ENCODE measurements around the gene PILRA. TPM values are rescaled to one million over a fixed set of nuclear protein-coding genes. Genes with fewer than 3 reads are reported as not detected.
A peak's percentile ranks its signal among the peaks of the same experiment; 100 is the strongest.
"Not testable (repeated sequence)": the region's sequence is repeated elsewhere in the genome, so short reads cannot be mapped to it uniquely, and the experiment has no call there.

Gene PILRA
- total RNA-seq: 6.1 to 7.3 TPM (median 6.7 TPM) in 3 replicates

DNA sequence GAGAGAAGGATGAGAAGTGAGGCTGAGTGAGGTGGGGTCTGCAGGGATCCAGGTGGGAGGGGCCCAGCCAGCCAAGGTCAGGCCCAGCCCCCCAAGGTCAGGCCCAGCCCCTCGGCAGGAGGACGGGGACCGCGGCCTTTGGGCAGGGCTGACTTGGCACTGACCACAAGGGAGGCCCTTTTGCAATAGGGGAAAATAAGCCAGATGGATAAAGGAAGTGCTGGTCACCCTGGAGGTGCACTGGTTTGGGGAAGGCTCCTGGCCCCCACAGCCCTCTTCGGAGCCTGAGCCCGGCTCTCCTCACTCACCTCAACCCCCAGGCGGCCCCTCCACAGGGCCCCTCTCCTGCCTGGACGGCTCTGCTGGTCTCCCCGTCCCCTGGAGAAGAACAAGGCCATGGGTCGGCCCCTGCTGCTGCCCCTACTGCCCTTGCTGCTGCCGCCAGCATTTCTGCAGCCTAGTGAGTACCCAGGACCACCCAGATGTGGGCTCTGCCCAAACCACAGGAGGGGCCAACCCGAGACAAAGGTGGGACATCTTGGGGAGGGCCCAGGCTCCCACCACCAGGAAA, at the start of gene PILRA:
Gene PILRA (plus strand): TSS at position 227 of the 571 bp plus-strand sequence. CDS start 170 bp downstream, at position 397.
- Mint-ChIP-seq H3K27ac (no peak within 1 kb of the TSS), H3K4me1 (peaks cover 14% of the 10 kb centered on the region), H3K9me3 (no peaks in the 10 kb centered on the region), H3K36me3 (peaks cover 1% of the 10 kb centered on the region), H3K4me3 (no peak within 1 kb of the TSS), H3K27me3 (ENCODE audit: low read depth) (no peaks in the 10 kb centered on the region)
- TF ChIP-seq CTCF (IDR thresholded peaks at IDR 0.05; ENCODE audit: unreplicated experiment): no peak
- DNase-seq (ENCODE audit: low spot score in 2 of 2, unreplicated experiment in 2 of 2): no peak

DNA sequence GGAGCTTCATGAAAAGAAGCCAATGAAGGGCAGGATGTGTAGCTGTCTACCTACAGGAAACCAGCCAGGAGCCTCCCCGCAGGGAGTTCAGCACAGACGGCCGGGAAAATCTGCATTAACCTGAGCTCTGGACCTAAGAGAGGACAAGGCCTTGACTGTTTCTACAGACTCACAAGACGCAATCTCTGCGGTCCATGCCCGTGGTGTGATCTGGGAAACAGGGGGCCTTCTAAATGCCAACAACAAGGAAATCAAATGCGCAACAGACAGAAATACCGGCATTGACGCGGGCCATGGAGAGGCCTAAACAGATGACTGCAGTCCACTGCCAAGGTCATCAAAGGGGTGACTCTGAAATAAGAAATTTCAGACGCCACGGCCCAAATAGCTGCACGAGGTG, 49.1 kb upstream of the PILRA start:
- not testable (repeated sequence) for H3K4me3 Mint-ChIP-seq; DNase-seq (ENCODE audit: low spot score in 2 of 2, unreplicated experiment in 2 of 2); H3K9me3 Mint-ChIP-seq; H3K27me3 Mint-ChIP-seq (ENCODE audit: low read depth); H3K27ac Mint-ChIP-seq; H3K4me1 Mint-ChIP-seq
- peaks cover 28% of the 10 kb centered on the region for H3K36me3 Mint-ChIP-seq

DNA sequence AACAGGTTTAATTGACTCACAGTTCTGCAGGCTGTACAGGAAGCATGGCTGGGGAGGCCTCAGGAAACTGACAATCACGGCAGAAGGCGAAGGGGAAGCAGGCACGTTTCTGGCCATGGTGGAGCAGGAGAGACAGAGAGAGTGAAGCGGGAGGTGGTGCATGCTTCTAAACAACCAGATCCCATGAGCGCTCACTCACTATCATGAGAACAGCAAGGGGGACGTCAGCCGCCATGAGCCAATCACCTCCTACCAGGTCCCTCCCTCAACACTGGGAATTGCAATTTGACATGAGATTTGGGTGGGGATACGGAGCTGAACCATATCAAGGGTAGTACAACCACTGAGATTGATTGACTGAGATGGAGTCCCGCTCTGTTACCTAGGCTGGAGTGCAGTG, 47.6 kb upstream of the PILRA start:
- DNase-seq (ENCODE audit: low spot score in 2 of 2, unreplicated experiment in 2 of 2); H3K4me1 Mint-ChIP-seq; H3K27me3 Mint-ChIP-seq (ENCODE audit: low read depth); H3K27ac Mint-ChIP-seq; H3K9me3 Mint-ChIP-seq; H3K4me3 Mint-ChIP-seq: not testable (repeated sequence)
- peaks cover 21% of the 10 kb centered on the region for H3K36me3 Mint-ChIP-seq

DNA sequence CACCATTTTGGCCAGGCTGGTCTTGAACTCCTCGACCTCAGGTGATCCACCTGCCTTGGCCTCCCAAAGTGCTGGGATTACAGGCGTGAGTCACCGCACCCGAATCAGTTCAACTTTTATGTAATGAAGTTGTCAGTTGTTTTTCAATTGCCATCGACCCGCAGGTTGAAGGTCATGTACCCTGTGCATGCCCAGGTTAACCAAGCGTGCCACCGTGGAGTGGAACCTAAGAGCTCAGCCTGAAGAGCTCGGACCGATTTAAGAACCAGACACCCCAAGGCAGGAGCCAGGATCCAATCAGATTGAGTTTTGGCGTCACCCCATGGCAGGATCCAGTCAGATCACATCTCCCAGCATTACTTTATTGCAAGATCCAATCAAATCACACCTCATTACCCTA, 46.4 kb upstream of the PILRA start:
- peaks cover 20% of the 10 kb centered on the region for H3K36me3 Mint-ChIP-seq
- H3K27me3 Mint-ChIP-seq (ENCODE audit: low read depth); DNase-seq (ENCODE audit: low spot score in 2 of 2, unreplicated experiment in 2 of 2); H3K4me1 Mint-ChIP-seq; H3K9me3 Mint-ChIP-seq; H3K4me3 Mint-ChIP-seq; H3K27ac Mint-ChIP-seq: not testable (repeated sequence)

- H3K27me3 Mint-ChIP-seq (ENCODE audit: low read depth); H3K4me1 Mint-ChIP-seq; H3K36me3 Mint-ChIP-seq; H3K9me3 Mint-ChIP-seq: not testable (repeated sequence)
- Mint-ChIP-seq H3K4me3 (peak overlapping the region; percentile 92), H3K27ac (peak overlapping the region; percentile 99)
- peak; percentile 76 to 90 for DNase-seq (ENCODE audit: low spot score in 2 of 2, unreplicated experiment in 2 of 2)
These were observed 37.5 kb upstream of the PILRA start for GRCh38 chr7:100335566-100336466.

DNA sequence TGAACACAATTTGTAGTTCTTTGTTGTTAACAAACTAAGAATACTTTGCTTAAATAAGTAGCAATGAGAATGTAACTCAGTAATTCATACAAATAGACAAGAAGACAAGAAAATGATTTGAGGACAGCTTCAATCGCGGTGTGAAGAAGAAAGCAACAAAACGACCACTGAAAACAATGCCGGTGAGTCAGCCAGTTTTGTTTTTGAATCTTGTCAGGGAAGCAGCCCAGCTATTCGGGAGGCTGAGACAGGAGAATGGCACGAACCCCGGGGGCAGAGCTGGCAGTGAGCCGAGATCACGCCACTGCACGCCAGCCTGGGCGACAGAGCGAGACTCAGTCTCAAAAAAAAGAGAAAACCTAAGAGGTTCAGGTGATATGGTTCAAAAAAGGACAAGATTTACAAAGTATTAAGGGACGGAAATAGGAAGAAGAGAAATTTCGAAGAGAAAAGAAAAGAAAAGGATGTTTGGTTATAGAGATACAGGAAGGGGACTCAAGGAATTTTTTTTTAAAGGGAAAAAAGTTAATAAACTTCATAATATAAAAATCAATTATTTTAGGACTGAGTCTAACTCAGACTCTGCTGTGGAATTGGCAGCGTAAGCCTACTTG, 35.1 kb upstream of the PILRA start:
- not testable (repeated sequence) for H3K9me3 Mint-ChIP-seq, H3K4me1 Mint-ChIP-seq
- H3K27ac Mint-ChIP-seq: peak overlapping the region; percentile 61

GRCh38 chr7:100341286-100341685, 32.0 kb upstream of the PILRA start:
- not testable (repeated sequence) for H3K4me3 Mint-ChIP-seq; H3K9me3 Mint-ChIP-seq; H3K27me3 Mint-ChIP-seq (ENCODE audit: low read depth); DNase-seq (ENCODE audit: low spot score in 2 of 2, unreplicated experiment in 2 of 2); H3K27ac Mint-ChIP-seq; H3K4me1 Mint-ChIP-seq
- peaks cover 18% of the 10 kb centered on the region for H3K36me3 Mint-ChIP-seq

More for the DNA sequence above, 35.1 kb upstream of the PILRA start:
- not testable (repeated sequence) for DNase-seq (ENCODE audit: low spot score in 2 of 2, unreplicated experiment in 2 of 2); H3K27me3 Mint-ChIP-seq (ENCODE audit: low read depth); H3K4me3 Mint-ChIP-seq
- peaks cover 10% of the 10 kb centered on the region for H3K36me3 Mint-ChIP-seq

GRCh38 chr7:100342765-100343164, 30.5 kb upstream of the PILRA start:
- Mint-ChIP-seq H3K4me3 (no peak overlapping the region), H3K27me3 (ENCODE audit: low read depth) (no peaks in the 10 kb centered on the region), H3K9me3 (no peaks in the 10 kb centered on the region), H3K4me1 (peaks cover 6% of the 10 kb centered on the region), H3K27ac (no peak overlapping the region), H3K36me3 (peaks cover 27% of the 10 kb centered on the region)
- DNase-seq (ENCODE audit: low spot score in 2 of 2, unreplicated experiment in 2 of 2): no peak
- TF ChIP-seq CTCF (IDR thresholded peaks at IDR 0.05; ENCODE audit: unreplicated experiment): no peak

DNA sequence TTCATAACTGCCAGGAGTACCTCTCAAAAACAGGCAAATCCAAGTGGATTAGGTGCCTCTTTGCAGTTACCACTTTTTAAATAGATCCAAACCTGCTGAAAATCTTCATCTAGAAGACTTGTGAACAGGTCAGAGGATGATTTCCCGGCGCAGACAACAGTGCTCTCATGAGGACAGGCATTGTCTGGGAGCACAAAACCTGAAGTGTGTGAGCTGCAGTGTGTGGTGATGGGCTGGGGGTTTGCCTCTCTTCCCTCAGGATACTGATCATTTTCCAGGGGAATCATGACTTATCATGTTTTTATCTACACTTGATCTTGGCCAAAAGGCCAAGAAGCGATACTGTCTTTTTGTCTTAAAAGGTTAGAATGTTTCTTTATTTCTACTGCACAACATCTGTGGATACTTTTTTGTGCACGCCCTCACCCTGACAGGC, 29.1 kb upstream of the PILRA start:
- peak overlapping the region; percentile 53 for H3K27ac Mint-ChIP-seq
- not testable (repeated sequence) for H3K4me3 Mint-ChIP-seq; DNase-seq (ENCODE audit: low spot score in 2 of 2, unreplicated experiment in 2 of 2); H3K4me1 Mint-ChIP-seq; H3K27me3 Mint-ChIP-seq (ENCODE audit: low read depth); H3K9me3 Mint-ChIP-seq
- H3K36me3 Mint-ChIP-seq: peaks cover 32% of the 10 kb centered on the region
